ENCODE data around the gene ZBTB37. TPM values are rescaled to one million over a fixed set of nuclear protein-coding genes. Genes with fewer than 3 reads are reported as not detected.

The ZBTB37 gene, protein sequence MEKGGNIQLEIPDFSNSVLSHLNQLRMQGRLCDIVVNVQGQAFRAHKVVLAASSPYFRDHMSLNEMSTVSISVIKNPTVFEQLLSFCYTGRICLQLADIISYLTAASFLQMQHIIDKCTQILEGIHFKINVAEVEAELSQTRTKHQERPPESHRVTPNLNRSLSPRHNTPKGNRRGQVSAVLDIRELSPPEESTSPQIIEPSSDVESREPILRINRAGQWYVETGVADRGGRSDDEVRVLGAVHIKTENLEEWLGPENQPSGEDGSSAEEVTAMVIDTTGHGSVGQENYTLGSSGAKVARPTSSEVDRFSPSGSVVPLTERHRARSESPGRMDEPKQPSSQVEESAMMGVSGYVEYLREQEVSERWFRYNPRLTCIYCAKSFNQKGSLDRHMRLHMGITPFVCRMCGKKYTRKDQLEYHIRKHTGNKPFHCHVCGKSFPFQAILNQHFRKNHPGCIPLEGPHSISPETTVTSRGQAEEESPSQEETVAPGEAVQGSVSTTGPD
- total RNA-seq (10 to 100 TPM; 15.1 to 16.0 TPM), total RNA-seq (26.2 to 245 (median 89.5) reads per million in 172 experiments)
- 11.5 TPM for polyA plus RNA-seq (2013, experiment 1 of 2)
- 14.1 TPM for polyA plus RNA-seq (2013, experiment 2 of 2)

DNA sequence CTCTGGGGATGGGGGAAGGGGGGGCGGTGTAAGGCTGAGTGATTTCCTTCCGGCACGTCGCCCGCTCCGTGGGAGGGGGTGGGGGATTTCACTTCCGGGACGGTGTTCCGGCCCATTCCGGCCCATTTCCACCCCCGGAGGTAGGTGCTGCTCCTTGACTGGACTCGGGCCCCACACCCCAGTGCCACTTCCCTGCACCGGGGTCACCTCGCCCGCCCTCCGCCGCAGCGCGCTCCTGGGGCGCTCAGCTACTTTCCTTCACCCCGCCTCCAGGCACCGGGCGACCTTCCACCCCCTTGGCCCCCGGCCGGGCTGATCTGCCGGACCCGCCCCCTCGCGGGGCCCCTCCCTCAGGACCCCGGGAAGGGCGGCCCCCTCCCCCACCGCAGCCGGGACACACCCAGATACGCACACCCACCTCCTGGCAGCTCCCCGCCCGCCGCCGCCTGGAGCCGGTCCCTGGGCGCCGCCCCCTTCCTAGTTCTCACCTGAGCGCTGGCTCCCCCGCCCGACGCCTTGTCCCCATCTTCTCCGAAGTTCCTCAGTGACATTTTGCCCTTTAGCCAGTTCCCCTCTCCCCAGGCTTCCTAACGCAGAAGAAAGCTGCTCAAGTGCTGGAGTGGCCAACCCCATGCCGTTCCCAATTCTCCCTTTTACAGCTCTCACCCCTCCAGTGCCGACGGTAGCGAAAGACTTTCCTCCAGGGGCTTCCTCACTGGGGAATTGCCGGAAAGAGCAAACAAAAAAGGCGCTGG, at the start of gene ZBTB37:
TSS of gene ZBTB37 (plus strand) at position 115 of the 755 bp plus-strand sequence. CDS start 1,846 bp downstream, outside the sequence.
- intact Hi-C loops (cut with DNase I, micrococcal nuclease), result loop anchor here (1.0 to 5.0 kb wide), 8 partner anchors 44 to 1338 kb away; partner anchors contain the start of genes CENPL (in 2 of the 2), DARS2 (in 2 of the 2), KLHL20 (in 2 of the 2) and CACYBP (in 1 of the 2)

DNA sequence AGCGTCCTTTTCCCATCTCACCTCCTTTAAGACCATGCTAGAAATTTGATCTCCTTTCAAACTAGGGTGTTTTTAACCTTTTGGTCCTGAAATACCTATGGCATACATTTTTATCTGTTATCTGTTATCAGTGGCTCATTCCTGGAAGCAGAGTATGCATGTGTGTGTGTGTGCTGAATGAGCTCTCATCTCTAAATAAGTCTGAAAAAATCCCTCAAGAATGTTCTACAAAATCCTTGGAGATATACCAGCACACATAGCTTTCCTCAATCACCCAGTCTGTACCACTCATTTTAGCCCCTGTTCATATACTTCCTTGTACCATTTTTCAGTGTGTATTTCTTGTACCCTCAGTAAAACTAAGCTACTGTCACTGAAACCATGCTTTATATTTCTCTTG, 49.7 kb upstream of the ZBTB37 start:
- no peaks in the 10 kb centered on the region for H3K9me3 ChIP-seq (ENCODE audit: control insufficient read depth in 1 of 2, insufficient read depth in 1 of 2, low read length in 2 of 2)
- no peaks in the 10 kb centered on the region for H3K9me3 Mint-ChIP-seq
- H3K4me3 ChIP-seq (ENCODE audit: low read length), result no peak overlapping the region
- H3K36me3 ChIP-seq (ENCODE audit: insufficient read depth, low read length), result peaks cover 7% of the 10 kb centered on the region
- peaks cover 9% of the 10 kb centered on the region for H3K4me1 ChIP-seq (ENCODE audit: insufficient read depth, low read length)
- CTCF ChIA-PET, result no interaction called here
- no peaks in the 10 kb centered on the region for H3K27me3 Mint-ChIP-seq
- intact Hi-C loops (cut with DNase I, micrococcal nuclease), result no loop called here
- no peak overlapping the region for H3K4me3 Mint-ChIP-seq
- DNase-seq, result no peak
- H3K36me3 Mint-ChIP-seq (ENCODE audit: low read depth), result peaks cover 17% of the 10 kb centered on the region
- no peak for ATAC-seq (ENCODE audit: poor library complexity)
- H3K27ac ChIP-seq (ENCODE audit: low read depth in 1 of 2, low read length in 2 of 2), result no peak overlapping the region
- TF ChIP-seq, protein P1, sequence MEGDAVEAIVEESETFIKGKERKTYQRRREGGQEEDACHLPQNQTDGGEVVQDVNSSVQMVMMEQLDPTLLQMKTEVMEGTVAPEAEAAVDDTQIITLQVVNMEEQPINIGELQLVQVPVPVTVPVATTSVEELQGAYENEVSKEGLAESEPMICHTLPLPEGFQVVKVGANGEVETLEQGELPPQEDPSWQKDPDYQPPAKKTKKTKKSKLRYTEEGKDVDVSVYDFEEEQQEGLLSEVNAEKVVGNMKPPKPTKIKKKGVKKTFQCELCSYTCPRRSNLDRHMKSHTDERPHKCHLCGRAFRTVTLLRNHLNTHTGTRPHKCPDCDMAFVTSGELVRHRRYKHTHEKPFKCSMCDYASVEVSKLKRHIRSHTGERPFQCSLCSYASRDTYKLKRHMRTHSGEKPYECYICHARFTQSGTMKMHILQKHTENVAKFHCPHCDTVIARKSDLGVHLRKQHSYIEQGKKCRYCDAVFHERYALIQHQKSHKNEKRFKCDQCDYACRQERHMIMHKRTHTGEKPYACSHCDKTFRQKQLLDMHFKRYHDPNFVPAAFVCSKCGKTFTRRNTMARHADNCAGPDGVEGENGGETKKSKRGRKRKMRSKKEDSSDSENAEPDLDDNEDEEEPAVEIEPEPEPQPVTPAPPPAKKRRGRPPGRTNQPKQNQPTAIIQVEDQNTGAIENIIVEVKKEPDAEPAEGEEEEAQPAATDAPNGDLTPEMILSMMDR (IDR thresholded peaks at IDR 0.05), result no peak
- no peaks in the 10 kb centered on the region for H3K27me3 ChIP-seq (ENCODE audit: control insufficient read depth in 1 of 2, insufficient read depth in 2 of 2, low read length in 2 of 2)
- peaks cover 39% of the 10 kb centered on the region for H3K4me1 Mint-ChIP-seq (ENCODE audit: low read depth)
- H3K27ac Mint-ChIP-seq, result no peak overlapping the region
- POLR2A ChIA-PET, result no interaction called here

More for the DNA sequence above, at the start of gene ZBTB37:
- Histone ChIP-seq H3K27me3 (ENCODE audit: control insufficient read depth in 1 of 2, insufficient read depth in 2 of 2, low read length in 2 of 2) (no peaks in the 10 kb centered on the region), H3K4me1 (ENCODE audit: insufficient read depth, low read length) (peaks cover 60% of the 10 kb centered on the region), H3K9me3 (ENCODE audit: control insufficient read depth in 1 of 2, insufficient read depth in 1 of 2, low read length in 2 of 2) (no peaks in the 10 kb centered on the region), H3K27ac (ENCODE audit: low read depth in 1 of 2, low read length in 2 of 2) (peak within 1 kb of the TSS; percentile 96), H3K4me3 (ENCODE audit: low read length) (peak within 1 kb of the TSS; percentile 90), H3K36me3 (ENCODE audit: insufficient read depth, low read length) (peaks cover 45% of the 10 kb centered on the region)
- peak within 1 kb of the TSS; percentile 95 for H3K27ac Mint-ChIP-seq
- peak within 1 kb of the TSS; percentile 93 for H3K4me3 Mint-ChIP-seq
- ATAC-seq (ENCODE audit: poor library complexity) (peak; percentile 50), DNase-seq (peak; percentile 79 to 97 (median 90))
- ChIA-PET POLR2A (interaction anchor here (0.6 to 7.9 kb wide), 35 partner anchors 8 to 1437 kb away, joined by 3 to 96 read pairs (median 4); partner anchors contain the start of genes CACYBP, CENPL, DARS2 and KLHL20), CTCF (interaction anchor here (0.9 to 1.4 kb wide), 2 partner anchors 14 to 439 kb away, joined by 3 to 4 read pairs; no protein-coding TSS in a partner anchor)
- peaks cover 81% of the 10 kb centered on the region for H3K36me3 Mint-ChIP-seq (ENCODE audit: low read depth)
- H3K4me1 Mint-ChIP-seq (ENCODE audit: low read depth), result peaks cover 88% of the 10 kb centered on the region
- H3K9me3 Mint-ChIP-seq, result no peaks in the 10 kb centered on the region
- no peaks in the 10 kb centered on the region for H3K27me3 Mint-ChIP-seq
- TF ChIP-seq, protein P1 (IDR thresholded peaks at IDR 0.05), result no peak

DNA sequence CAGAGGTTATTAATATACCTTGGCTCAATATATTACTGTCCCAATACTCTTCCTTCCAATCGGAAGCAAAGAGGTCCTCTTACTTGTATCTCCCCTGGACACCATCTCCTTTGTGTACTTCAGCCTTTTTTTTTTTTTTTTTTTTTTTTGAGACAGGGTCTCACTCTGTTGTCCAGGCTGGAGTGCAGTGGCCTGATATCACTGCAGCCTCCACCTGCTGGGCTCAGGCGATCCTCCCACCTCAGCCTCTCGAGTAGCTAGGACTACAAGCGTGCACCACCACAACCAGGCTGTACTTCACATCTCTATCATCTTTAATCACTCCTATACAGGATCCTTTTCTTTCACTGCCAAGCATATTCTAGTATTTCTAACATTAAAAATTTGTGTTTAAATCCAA, 46.5 kb upstream of the ZBTB37 start:
- ChIA-PET POLR2A (no interaction called here), CTCF (interaction anchor here (0.5 to 1.2 kb wide), 2 partner anchors 26 to 107 kb away, joined by 4 read pairs; partner anchors contain the start of gene KLHL20)
- no peak overlapping the region for H3K27ac Mint-ChIP-seq
- peaks cover 41% of the 10 kb centered on the region for H3K4me1 Mint-ChIP-seq (ENCODE audit: low read depth)
- H3K9me3 Mint-ChIP-seq, result no peaks in the 10 kb centered on the region
- peaks cover 26% of the 10 kb centered on the region for H3K4me1 ChIP-seq (ENCODE audit: insufficient read depth, low read length)
- intact Hi-C loops (cut with DNase I, micrococcal nuclease), result loop anchor here (2.0 to 10.0 kb wide), 5 partner anchors 107 to 1289 kb away; partner anchors contain the start of genes KLHL20 (in 1 of the 2), MRPS14 (in 1 of the 2), RABGAP1L (in 1 of the 2) and SUCO (in 1 of the 2)
- H3K36me3 Mint-ChIP-seq (ENCODE audit: low read depth), result peaks cover 17% of the 10 kb centered on the region
- no peaks in the 10 kb centered on the region for H3K27me3 Mint-ChIP-seq
- TF ChIP-seq, protein P1 (IDR thresholded peaks at IDR 0.05), result no peak
- DNase-seq, result no peak
- H3K27me3 ChIP-seq (ENCODE audit: control insufficient read depth in 1 of 2, insufficient read depth in 2 of 2, low read length in 2 of 2), result no peaks in the 10 kb centered on the region
- no peak overlapping the region for H3K4me3 ChIP-seq (ENCODE audit: low read length)
- peak overlapping the region; percentile 22 for H3K4me3 Mint-ChIP-seq
- H3K27ac ChIP-seq (ENCODE audit: low read depth in 1 of 2, low read length in 2 of 2), result no peak overlapping the region
- H3K9me3 ChIP-seq (ENCODE audit: control insufficient read depth in 1 of 2, insufficient read depth in 1 of 2, low read length in 2 of 2), result no peaks in the 10 kb centered on the region
- no peak for ATAC-seq (ENCODE audit: poor library complexity)
- peaks cover 7% of the 10 kb centered on the region for H3K36me3 ChIP-seq (ENCODE audit: insufficient read depth, low read length)
